GM06990 (cell line): ENCODE data around the gene PLCB4.

ENCODE experiments used
- DNase-seq: peaks from one replicate; pipeline ENCODE4 v3.0.0-alpha.2; 2011; ENCODE audit not compliant: insufficient read length; ENCODE audit errors: extremely low read depth
- H3K27me3 ChIP-seq: replicated peaks from 2 replicates; pipeline ENCODE4 v1.6.0; 2011; ENCODE audit warnings: low read length; ENCODE audit not compliant: control insufficient read depth, insufficient read depth
- H3K36me3 ChIP-seq: 2 replicates; pipeline ENCODE4 v1.5.1; 2011; ENCODE audit warnings: low read length; ENCODE audit not compliant: control insufficient read depth, insufficient read depth
- H3K4me3 ChIP-seq: replicated peaks from 2 replicates; pipeline ENCODE4 v1.5.1; 2011; ENCODE audit warnings: low read depth, mild to moderate bottlenecking, control low read depth, low read length
- CTCF ChIP-seq: IDR thresholded peaks from 2 replicates; pipeline ENCODE4 v1.5.1; 2011; ENCODE audit warnings: low read length, control low read depth, mild to moderate bottlenecking, inconsistent platforms; ENCODE audit not compliant: insufficient read depth, poor library complexity, severe bottlenecking

Gene PLCB4

GRCh38 chr20:9253006-9253539 is 184.2 kb downstream of the PLCB4 start:
- Histone ChIP-seq H3K36me3 (no peaks in the 10 kb centered on the region), H3K27me3 (no peaks in the 10 kb centered on the region), H3K4me3 (no peak overlapping the region)
- TF ChIP-seq CTCF = no peak
- no peak for DNase-seq

- H3K36me3 ChIP-seq = no peaks in the 10 kb centered on the region
- no peak for DNase-seq
- no peak overlapping the region for H3K4me3 ChIP-seq
- no peak for TF ChIP-seq CTCF
- no peaks in the 10 kb centered on the region for H3K27me3 ChIP-seq
These were observed 186.3 kb downstream of the PLCB4 start for GRCh38 chr20:9255171-9255570.

- no peak for TF ChIP-seq CTCF
- H3K27me3 ChIP-seq = no peaks in the 10 kb centered on the region
- H3K4me3 ChIP-seq = no peak overlapping the region
- no peak for DNase-seq
- H3K36me3 ChIP-seq = no peaks in the 10 kb centered on the region
These were observed 187.5 kb downstream of the PLCB4 start for GRCh38 chr20:9256393-9256792.

- DNase-seq = no peak
- Histone ChIP-seq H3K27me3 (no peaks in the 10 kb centered on the region; the same call in 1 of the 2 replicates), H3K36me3 (no peaks in the 10 kb centered on the region), H3K4me3 (no peak overlapping the region)
- TF ChIP-seq CTCF = no peak
These were observed 190.0 kb downstream of the PLCB4 start for GRCh38 chr20:9258901-9259300.

- Histone ChIP-seq H3K27me3 (no peaks in the 10 kb centered on the region; the same call in 1 of the 2 replicates), H3K4me3 (no peak overlapping the region), H3K36me3 (no peaks in the 10 kb centered on the region)
- DNase-seq = no peak
- no peak for TF ChIP-seq CTCF
These were observed 191.1 kb downstream of the PLCB4 start for GRCh38 chr20:9260027-9260426.

- no peak for DNase-seq
- no peak overlapping the region for H3K4me3 ChIP-seq
- TF ChIP-seq CTCF = no peak
These were observed 192.9 kb downstream of the PLCB4 start for GRCh38 chr20:9261781-9262180.

More at GRCh38 chr20:9261781-9262180, 192.9 kb downstream of the PLCB4 start:
- Histone ChIP-seq H3K27me3 (no peaks in the 10 kb centered on the region; the same call in 1 of the 2 replicates), H3K36me3 (no peaks in the 10 kb centered on the region)
